Activated B cell treated with CpG ODN at 0.5 μM for 24 hours (primary cell): ENCODE results near the gene HAUS7. TPM values are rescaled to one million over a fixed set of nuclear protein-coding genes. Genes with fewer than 3 reads are reported as not detected.

Source experiments
- ATAC-seq: fragments of 200-7000 bp; cut with Tn5 transposase; one replicate; pipeline ENCODE4 v1.10.0; 2021; ENCODE audit warnings: low read depth, mild to moderate bottlenecking, moderate library complexity
- CTCF ChIA-PET: fragments of 350-600 bp; sonication (Branson Sonifier 250); formaldehyde crosslinking; loops from one replicate; lab custom pipeline; 2021; ENCODE audit warnings: antibody characterized with exemption; lab: Charles Lee
- POLR2A ChIA-PET: fragments of 350-600 bp; sonication (Branson Sonifier 250); formaldehyde crosslinking; loops from one replicate; lab custom pipeline; 2021; ENCODE audit warnings: antibody characterized with exemption; lab: Charles Lee
- DNase-seq: peaks from one replicate; pipeline ENCODE4 v3.0.0; 2022
- H3K27ac Mint-ChIP-seq: one replicate; pipeline ENCODE4 v1.8.0; 2020; ENCODE audit warnings: mixed read lengths
- H3K27me3 Mint-ChIP-seq: one replicate; pipeline ENCODE4 v1.8.0; 2021; ENCODE audit warnings: mixed read lengths
- H3K36me3 Mint-ChIP-seq: one replicate; pipeline ENCODE4 v1.8.0; 2021; ENCODE audit warnings: low read depth, mixed read lengths
- H3K4me1 Mint-ChIP-seq: one replicate; pipeline ENCODE4 v1.8.0; 2021; ENCODE audit warnings: mixed read lengths
- H3K4me3 Mint-ChIP-seq: one replicate; pipeline ENCODE4 v1.8.0; 2020; ENCODE audit warnings: mild to moderate bottlenecking, mixed read lengths
- H3K9me3 Mint-ChIP-seq: one replicate; pipeline ENCODE4 v1.8.0; 2020; ENCODE audit warnings: mixed read lengths
- intact Hi-C: fragments of 100-400 bp; cut with micrococcal nuclease; formaldehyde crosslinking; loops from one replicate; pipeline ENCODE4 v1.15.1; 2024
- total RNA-seq: library from RNA; stranded (reverse); gene quantifications from 2 replicates; pipeline ENCODE4 v1.2.3, GENCODE V29; 2022
- TF ChIP-seq, protein P1 (sequence below): fragments of 200-600 bp; IDR thresholded peaks from one replicate; pipeline ENCODE4 v1.8.0; 2022; ENCODE audit warnings: antibody characterized with exemption, mild to moderate bottlenecking

Gene HAUS7
- total RNA-seq, 1 donor from 2014 or later: 39.2 TPM

DNA sequence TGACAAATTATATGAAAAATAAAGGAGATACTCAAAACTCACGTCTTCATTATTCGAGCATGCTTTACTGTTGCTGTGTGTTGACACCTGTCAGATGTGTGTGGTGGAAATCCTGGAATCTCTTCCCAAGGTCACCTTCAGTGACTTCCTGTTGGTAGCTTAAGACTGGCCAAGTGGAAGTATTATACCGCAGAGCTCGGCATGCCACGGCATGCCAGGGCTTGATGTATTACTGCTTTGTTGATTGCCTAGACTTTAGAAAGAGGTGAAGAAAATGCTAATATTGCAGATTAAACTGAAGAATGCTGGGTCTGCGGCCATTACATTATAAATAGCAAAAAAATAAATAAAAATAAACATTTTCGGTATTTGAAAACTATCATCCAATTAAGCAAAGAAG lies 29.1 kb downstream of the HAUS7 start:
- ATAC-seq (no peak), DNase-seq (no peak)
- H3K9me3 Mint-ChIP-seq: no peaks in the 10 kb centered on the region
- ChIA-PET POLR2A (no interaction called here), CTCF (interaction anchor here (1.8 kb wide), 1 partner anchor 409 kb away, joined by 4 read pairs; no protein-coding TSS in a partner anchor)
- H3K27me3 Mint-ChIP-seq: peaks cover 2% of the 10 kb centered on the region
- no peak overlapping the region for H3K4me3 Mint-ChIP-seq
- no peak overlapping the region for H3K27ac Mint-ChIP-seq
- no peaks in the 10 kb centered on the region for H3K4me1 Mint-ChIP-seq
- TF ChIP-seq, protein P1, sequence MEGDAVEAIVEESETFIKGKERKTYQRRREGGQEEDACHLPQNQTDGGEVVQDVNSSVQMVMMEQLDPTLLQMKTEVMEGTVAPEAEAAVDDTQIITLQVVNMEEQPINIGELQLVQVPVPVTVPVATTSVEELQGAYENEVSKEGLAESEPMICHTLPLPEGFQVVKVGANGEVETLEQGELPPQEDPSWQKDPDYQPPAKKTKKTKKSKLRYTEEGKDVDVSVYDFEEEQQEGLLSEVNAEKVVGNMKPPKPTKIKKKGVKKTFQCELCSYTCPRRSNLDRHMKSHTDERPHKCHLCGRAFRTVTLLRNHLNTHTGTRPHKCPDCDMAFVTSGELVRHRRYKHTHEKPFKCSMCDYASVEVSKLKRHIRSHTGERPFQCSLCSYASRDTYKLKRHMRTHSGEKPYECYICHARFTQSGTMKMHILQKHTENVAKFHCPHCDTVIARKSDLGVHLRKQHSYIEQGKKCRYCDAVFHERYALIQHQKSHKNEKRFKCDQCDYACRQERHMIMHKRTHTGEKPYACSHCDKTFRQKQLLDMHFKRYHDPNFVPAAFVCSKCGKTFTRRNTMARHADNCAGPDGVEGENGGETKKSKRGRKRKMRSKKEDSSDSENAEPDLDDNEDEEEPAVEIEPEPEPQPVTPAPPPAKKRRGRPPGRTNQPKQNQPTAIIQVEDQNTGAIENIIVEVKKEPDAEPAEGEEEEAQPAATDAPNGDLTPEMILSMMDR: no peak
- H3K36me3 Mint-ChIP-seq: no peaks in the 10 kb centered on the region
- intact Hi-C loops: no loop called here

DNA sequence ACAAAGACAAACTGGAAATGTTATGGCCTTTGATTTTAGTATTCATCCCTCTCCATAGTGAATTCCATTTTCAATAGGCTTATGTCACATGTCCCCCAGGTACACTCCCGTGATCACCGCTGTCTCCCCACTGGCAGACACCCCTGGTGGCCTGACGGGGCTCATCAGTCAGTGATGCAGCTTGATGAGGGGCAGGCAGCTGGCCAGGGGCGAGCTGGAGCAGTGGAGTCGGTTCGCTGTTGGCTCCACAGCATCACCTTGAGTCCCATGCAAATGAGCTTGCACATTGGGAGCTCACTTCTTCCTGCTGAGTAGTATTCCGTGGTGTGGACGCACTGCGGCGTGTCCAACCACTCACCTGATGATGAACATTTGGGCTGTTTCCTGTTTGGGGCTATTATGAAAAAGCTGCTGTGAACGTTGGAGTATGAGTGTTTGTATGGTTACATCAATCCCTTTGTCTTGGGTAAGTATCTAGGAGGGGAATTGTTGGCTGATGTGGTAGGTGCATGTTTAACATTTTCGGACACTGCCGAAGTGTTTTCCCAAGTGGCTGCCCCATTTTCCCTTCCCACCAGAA lies 29.7 kb downstream of the HAUS7 start:
- Mint-ChIP-seq H3K4me3 (no peak overlapping the region), H3K27ac (no peak overlapping the region), H3K27me3 (peaks cover 2% of the 10 kb centered on the region), H3K9me3 (no peaks in the 10 kb centered on the region), H3K36me3 (no peaks in the 10 kb centered on the region), H3K4me1 (no peaks in the 10 kb centered on the region)
- POLR2A ChIA-PET: no interaction called here
- TF ChIP-seq, protein P1: no peak
- CTCF ChIA-PET: interaction anchor here (1.8 kb wide), 1 partner anchor 408 kb away, joined by 4 read pairs; no protein-coding TSS in a partner anchor
- no peak for DNase-seq
- intact Hi-C loops: no loop called here
- no peak for ATAC-seq

DNA sequence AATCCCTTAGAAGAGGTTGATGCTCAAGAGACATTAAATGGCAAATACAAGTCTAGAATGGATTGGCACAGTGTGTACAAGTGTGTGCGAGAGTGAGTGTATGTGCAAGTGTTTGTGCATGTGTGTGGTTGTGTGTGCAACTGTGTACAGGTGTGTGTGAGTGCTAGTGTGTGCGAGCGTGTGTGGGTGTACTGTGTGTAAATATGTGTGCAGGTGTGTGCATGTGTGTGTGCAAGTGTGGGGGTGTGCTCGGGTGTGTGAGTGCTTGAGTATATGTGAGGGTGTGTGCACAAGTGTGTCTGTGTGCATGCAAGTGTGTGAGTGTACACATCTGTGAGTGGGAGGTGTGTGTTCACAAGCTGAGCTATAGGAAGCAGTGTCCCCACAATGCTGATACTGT lies 30.4 kb downstream of the HAUS7 start:
- POLR2A ChIA-PET: no interaction called here
- Mint-ChIP-seq H3K27me3 (peaks cover 2% of the 10 kb centered on the region), H3K27ac (no peak overlapping the region), H3K9me3 (no peaks in the 10 kb centered on the region), H3K36me3 (no peaks in the 10 kb centered on the region), H3K4me1 (no peaks in the 10 kb centered on the region), H3K4me3 (no peak overlapping the region)
- intact Hi-C loops: no loop called here
- ATAC-seq (no peak), DNase-seq (no peak)
- TF ChIP-seq, protein P1: no peak
- CTCF ChIA-PET: interaction anchor here (1.8 kb wide), 1 partner anchor 407 kb away, joined by 4 read pairs; no protein-coding TSS in a partner anchor

DNA sequence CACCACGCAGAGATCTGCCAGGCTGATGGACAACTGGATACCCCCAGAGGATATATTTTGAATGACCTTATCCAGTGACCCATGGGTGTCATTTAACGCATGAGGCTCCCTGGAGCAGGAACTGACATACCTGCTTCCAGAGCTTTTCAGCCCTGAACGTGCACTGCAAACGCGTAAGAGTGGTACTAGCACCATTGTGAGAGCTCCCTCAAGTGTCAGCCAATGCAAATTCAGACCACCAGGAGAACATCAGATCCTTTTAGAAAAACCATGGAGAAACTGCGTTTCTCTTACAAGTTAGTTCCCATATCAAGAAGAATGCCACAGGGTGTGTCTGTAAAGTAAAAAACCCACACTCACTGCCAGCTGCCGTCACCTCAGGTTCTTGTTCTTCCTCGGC lies 31.8 kb downstream of the HAUS7 start:
- POLR2A ChIA-PET: no interaction called here
- DNase-seq (no peak), ATAC-seq (no peak)
- intact Hi-C loops: no loop called here
- H3K27me3 Mint-ChIP-seq: peaks cover 2% of the 10 kb centered on the region
- no peaks in the 10 kb centered on the region for H3K4me1 Mint-ChIP-seq
- CTCF ChIA-PET: interaction anchor here (0.7 to 0.8 kb wide), 3 partner anchors 24 to 496 kb away, joined by 3 read pairs; no protein-coding TSS in a partner anchor
- TF ChIP-seq, protein P1: no peak
- H3K27ac Mint-ChIP-seq: no peak overlapping the region
- no peaks in the 10 kb centered on the region for H3K9me3 Mint-ChIP-seq
- H3K36me3 Mint-ChIP-seq: no peaks in the 10 kb centered on the region
- no peak overlapping the region for H3K4me3 Mint-ChIP-seq

DNA sequence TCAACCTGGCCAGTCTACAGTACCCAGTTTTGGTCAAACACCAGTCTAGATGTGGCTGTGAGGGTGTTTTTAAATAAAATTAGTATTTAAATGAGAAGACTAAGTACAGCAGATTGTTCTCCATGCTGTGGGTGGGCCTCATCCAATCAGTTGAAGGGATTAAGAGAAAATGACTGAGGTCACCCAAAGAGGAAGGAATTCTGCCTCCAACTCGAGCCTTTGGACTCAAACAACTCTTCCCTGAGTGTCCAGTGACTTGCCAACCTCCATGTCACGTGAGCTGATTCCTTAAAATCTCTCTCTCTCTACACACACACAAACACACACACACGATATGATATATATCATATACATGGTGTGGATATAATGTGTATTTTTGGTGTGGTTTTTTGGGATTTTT lies 34.5 kb downstream of the HAUS7 start:
- DNase-seq (no peak), ATAC-seq (no peak)
- intact Hi-C loops: no loop called here
- no peak overlapping the region for H3K27ac Mint-ChIP-seq
- CTCF ChIA-PET: no interaction called here
- POLR2A ChIA-PET: no interaction called here
- H3K4me3 Mint-ChIP-seq: no peak overlapping the region
- H3K36me3 Mint-ChIP-seq: no peaks in the 10 kb centered on the region
- TF ChIP-seq, protein P1: no peak
- H3K9me3 Mint-ChIP-seq: no peaks in the 10 kb centered on the region
- no peaks in the 10 kb centered on the region for H3K4me1 Mint-ChIP-seq
- H3K27me3 Mint-ChIP-seq: peaks cover 2% of the 10 kb centered on the region
